Spleen (tissue), 7 donors: ENCODE data around the gene TMEM270.

Experiments used
- POLR2A ChIP-seq, 3 donors: fragments of 450-650 bp; IDR thresholded peaks; one replicate each; pipeline ENCODE4 v1.5.1; 2017; ENCODE audit warnings: antibody characterized with exemption in 3 of 3, mild to moderate bottlenecking in 1 of 3
- POLR2AphosphoS5 ChIP-seq, 3 donors: sonication (generic); formaldehyde crosslinking; IDR thresholded peaks; one replicate each; pipeline ENCODE4 v1.5.1; 2017; ENCODE audit warnings: antibody characterized with exemption in 3 of 3
- TF ChIP-seq, protein P1 (sequence below), 11 experiments: fragments of 200-600 bp in 7 of 11; fragments of 450-650 bp in 4 of 11; sonication (generic) in 4 of 11; IDR thresholded peaks in 8 of 11; conservative IDR thresholded peaks in 3 of 11; 1 replicate in 7 of 11; 2 replicates in 4 of 11; pipeline versions ENCODE4 v1.4.0 to v1.8.0; 2016 to 2021; ENCODE audit warnings: antibody characterized with exemption in 11 of 11, inconsistent platforms in 4 of 11, mild to moderate bottlenecking in 1 of 11
- donor health status: DM: no; HTN: no; CAD: no; lungs with moderate emphysema.
- donor health status: DM: no; HTN: no; CAD: no.
- donor health status: DM: no; HTN: no; CAD: no.

DNA sequence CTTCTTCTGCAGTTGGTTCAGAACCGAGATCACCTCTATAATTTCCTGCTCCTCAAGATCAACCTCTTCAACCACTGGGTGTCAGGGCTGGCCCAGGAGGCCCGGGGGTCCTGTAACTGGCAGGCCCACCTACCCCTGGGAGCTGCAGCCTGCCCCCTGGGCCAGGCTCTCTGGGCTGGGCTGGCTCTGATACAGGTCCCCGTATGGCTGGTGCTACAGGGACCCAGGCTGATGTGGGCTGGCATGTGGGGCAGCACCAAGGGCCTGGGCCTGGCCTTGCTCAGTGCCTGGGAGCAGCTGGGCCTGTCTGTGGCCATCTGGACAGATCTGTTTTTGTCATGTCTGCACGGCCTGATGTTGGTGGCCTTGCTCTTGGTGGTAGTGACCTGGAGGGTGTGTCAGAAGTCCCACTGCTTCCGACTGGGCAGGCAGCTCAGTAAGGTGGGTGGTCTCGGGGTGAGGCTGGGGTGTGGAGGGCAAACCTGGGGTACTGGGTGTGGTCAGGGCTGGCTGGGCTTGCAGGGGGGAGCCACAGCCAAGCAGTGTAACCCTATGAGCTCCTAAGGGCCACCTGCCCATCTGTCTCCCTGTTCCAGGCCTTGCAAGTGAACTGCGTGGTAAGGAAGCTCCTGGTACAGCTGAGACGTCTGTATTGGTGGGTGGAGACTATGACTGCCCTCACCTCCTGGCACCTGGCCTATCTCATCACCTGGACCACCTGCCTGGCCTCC is 4.2 kb downstream of the TMEM270 start:
- TF ChIP-seq POLR2AphosphoS5 (IDR thresholded peaks at IDR 0.05) (no peak), POLR2A (IDR thresholded peaks at IDR 0.05) (no peak)
- TF ChIP-seq, protein P1, sequence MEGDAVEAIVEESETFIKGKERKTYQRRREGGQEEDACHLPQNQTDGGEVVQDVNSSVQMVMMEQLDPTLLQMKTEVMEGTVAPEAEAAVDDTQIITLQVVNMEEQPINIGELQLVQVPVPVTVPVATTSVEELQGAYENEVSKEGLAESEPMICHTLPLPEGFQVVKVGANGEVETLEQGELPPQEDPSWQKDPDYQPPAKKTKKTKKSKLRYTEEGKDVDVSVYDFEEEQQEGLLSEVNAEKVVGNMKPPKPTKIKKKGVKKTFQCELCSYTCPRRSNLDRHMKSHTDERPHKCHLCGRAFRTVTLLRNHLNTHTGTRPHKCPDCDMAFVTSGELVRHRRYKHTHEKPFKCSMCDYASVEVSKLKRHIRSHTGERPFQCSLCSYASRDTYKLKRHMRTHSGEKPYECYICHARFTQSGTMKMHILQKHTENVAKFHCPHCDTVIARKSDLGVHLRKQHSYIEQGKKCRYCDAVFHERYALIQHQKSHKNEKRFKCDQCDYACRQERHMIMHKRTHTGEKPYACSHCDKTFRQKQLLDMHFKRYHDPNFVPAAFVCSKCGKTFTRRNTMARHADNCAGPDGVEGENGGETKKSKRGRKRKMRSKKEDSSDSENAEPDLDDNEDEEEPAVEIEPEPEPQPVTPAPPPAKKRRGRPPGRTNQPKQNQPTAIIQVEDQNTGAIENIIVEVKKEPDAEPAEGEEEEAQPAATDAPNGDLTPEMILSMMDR (IDR thresholded peaks at IDR 0.05 in 8 of 11, conservative IDR thresholded peaks at IDR 0.05 in 3 of 11): no peak
